ENCODE measurements around the gene CA4. TPM values are rescaled to one million over a fixed set of nuclear protein-coding genes. Genes with fewer than 3 reads are reported as not detected.
"Not testable (repeated sequence)": the region's sequence is repeated elsewhere in the genome, so short reads cannot be mapped to it uniquely, and the experiment has no call there.

The CA4 gene
- total and polyA plus RNA-seq, 9 of the 15 experiments (the other 6 are each of a cell fraction or from before 2014, with no cell fraction given), result 0.13 TPM; not detected in 7

GRCh38 chr17:60193482-60193881 lies 43.7 kb downstream of the CA4 start:
- Histone ChIP-seq H3K79me2 (ENCODE audit: control insufficient read depth, insufficient read depth, low read length) (no peaks in the 10 kb centered on the region), H3K9me1 (ENCODE audit: control insufficient read depth, insufficient read depth, low read length) (no peaks in the 10 kb centered on the region), H3K4me3 (no peak overlapping the region), H3K4me2 (ENCODE audit: insufficient read depth, low read length) (no peak overlapping the region), H2AFZ (ENCODE audit: low read depth, low read length) (no peak overlapping the region), H4K20me1 (replicated peaks; ENCODE audit: control insufficient read depth, insufficient read depth, low read length) (no peaks in the 10 kb centered on the region), H3K36me3 (ENCODE audit: control insufficient read depth, insufficient read depth, low read length) (peaks cover 76% of the 10 kb centered on the region), H3K27me3 (ENCODE audit: control insufficient read depth in 2 of 2, insufficient read depth in 2 of 2, low read length in 2 of 2) (no peaks in the 10 kb centered on the region), H3K9me3 (replicated peaks; ENCODE audit: control insufficient read depth, insufficient read depth, low read depth, low read length) (no peaks in the 10 kb centered on the region), H3K27ac (ENCODE audit: extremely low read depth, low read depth, low read length) (no peak overlapping the region), H3K4me1 (replicated peaks in 1 of 2; ENCODE audit: control insufficient read depth in 2 of 2, insufficient read depth in 2 of 2, low read length in 2 of 2) (no peaks in the 10 kb centered on the region), H3K9ac (ENCODE audit: insufficient read depth in 1 of 2, low read depth in 2 of 2, low read length in 2 of 2) (no peak overlapping the region)
- no TSS peak for BruUV-seq (replicated peaks)
- ATAC-seq (no peak), FAIRE-seq (no peak), DNase-seq (ENCODE audit: extremely low read depth in 1 of 4, low spot score in 3 of 4) (no peak)
- in situ Hi-C loops (cut with MboI), result no loop called here
- WGBS (ENCODE audit: insufficient coverage, low coverage, missing lambda C conversion rate), result 82% methylated on average over 2 of the region's 2 CpGs
- ChIA-PET POLR2A (no interaction called here), CTCF (ENCODE audit: low intra/inter-chr PET ratio) (no interaction called here)
- TF ChIP-seq ZBTB11 (CRISPR knock-in tag; IDR thresholded peaks at IDR 0.05) (peak in 1 of 3 experiments; percentile 35; a peak in 1 of 6 replicates), ZKSCAN1 (IDR thresholded peaks at IDR 0.05; ENCODE audit: low read depth, low read length) (no peak)
- intact Hi-C loops (cut with micrococcal nuclease), result no loop called here

- H3K4me1 ChIP-seq (replicated peaks in 1 of 2; ENCODE audit: control insufficient read depth in 2 of 2, insufficient read depth in 2 of 2, low read length in 2 of 2); H3K27ac ChIP-seq (ENCODE audit: extremely low read depth, low read depth, low read length); DNase-seq (ENCODE audit: extremely low read depth in 1 of 4, low spot score in 3 of 4); H3K4me2 ChIP-seq (ENCODE audit: insufficient read depth, low read length); in situ Hi-C loops (cut with MboI); FAIRE-seq; H3K9me3 ChIP-seq (replicated peaks; ENCODE audit: control insufficient read depth, insufficient read depth, low read depth, low read length); H4K20me1 ChIP-seq (replicated peaks; ENCODE audit: control insufficient read depth, insufficient read depth, low read length); H3K27me3 ChIP-seq (ENCODE audit: control insufficient read depth in 2 of 2, insufficient read depth in 2 of 2, low read length in 2 of 2); H3K9ac ChIP-seq (ENCODE audit: insufficient read depth in 1 of 2, low read depth in 2 of 2, low read length in 2 of 2); H2AFZ ChIP-seq (ENCODE audit: low read depth, low read length); H3K9me1 ChIP-seq (ENCODE audit: control insufficient read depth, insufficient read depth, low read length); POLR2A ChIA-PET; intact Hi-C loops (cut with micrococcal nuclease); H3K4me3 ChIP-seq; BruUV-seq (replicated peaks); CTCF ChIA-PET (ENCODE audit: low intra/inter-chr PET ratio); ATAC-seq; H3K79me2 ChIP-seq (ENCODE audit: control insufficient read depth, insufficient read depth, low read length): not testable (repeated sequence)
- H3K36me3 ChIP-seq (ENCODE audit: control insufficient read depth, insufficient read depth, low read length), result peaks cover 76% of the 10 kb centered on the region
- WGBS (ENCODE audit: insufficient coverage, low coverage, missing lambda C conversion rate), result 100% methylated on average over 4 of the region's 4 CpGs
Measured at GRCh38 chr17:60194141-60194540, 44.4 kb downstream of the CA4 start.

DNA sequence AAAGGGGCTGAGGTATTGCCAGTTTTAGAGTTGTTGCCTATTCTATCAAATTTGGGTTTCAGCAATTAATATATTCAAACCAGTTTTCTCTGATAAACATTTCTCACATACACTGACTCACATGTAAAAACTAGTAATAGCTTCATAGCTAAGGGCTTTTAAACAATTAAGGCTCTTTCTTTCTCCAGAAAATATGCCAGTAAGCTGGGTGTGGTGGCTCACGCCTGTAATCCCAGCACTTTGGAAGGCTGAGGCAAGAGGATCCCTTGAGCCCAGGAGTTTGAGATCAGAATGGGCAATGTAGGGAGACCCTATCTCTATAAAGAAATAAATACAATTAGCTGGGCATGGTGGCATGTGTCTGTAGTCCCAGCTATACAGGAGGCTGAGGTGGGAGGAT lies 48.9 kb downstream of the CA4 start:
- intact Hi-C loops (cut with micrococcal nuclease); H3K27me3 ChIP-seq (ENCODE audit: control insufficient read depth in 2 of 2, insufficient read depth in 2 of 2, low read length in 2 of 2); H3K4me2 ChIP-seq (ENCODE audit: insufficient read depth, low read length); H3K9me1 ChIP-seq (ENCODE audit: control insufficient read depth, insufficient read depth, low read length); CTCF ChIA-PET (ENCODE audit: low intra/inter-chr PET ratio); DNase-seq (ENCODE audit: extremely low read depth in 1 of 4, low spot score in 3 of 4); POLR2A ChIA-PET; H3K4me1 ChIP-seq (replicated peaks in 1 of 2; ENCODE audit: control insufficient read depth in 2 of 2, insufficient read depth in 2 of 2, low read length in 2 of 2); H3K27ac ChIP-seq (ENCODE audit: extremely low read depth, low read depth, low read length); H3K79me2 ChIP-seq (ENCODE audit: control insufficient read depth, insufficient read depth, low read length); H3K9ac ChIP-seq (ENCODE audit: insufficient read depth in 1 of 2, low read depth in 2 of 2, low read length in 2 of 2); ATAC-seq; H3K9me3 ChIP-seq (replicated peaks; ENCODE audit: control insufficient read depth, insufficient read depth, low read depth, low read length); H3K4me3 ChIP-seq; H4K20me1 ChIP-seq (replicated peaks; ENCODE audit: control insufficient read depth, insufficient read depth, low read length); in situ Hi-C loops (cut with MboI); H2AFZ ChIP-seq (ENCODE audit: low read depth, low read length); FAIRE-seq; BruUV-seq (replicated peaks): not testable (repeated sequence)
- H3K36me3 ChIP-seq (ENCODE audit: control insufficient read depth, insufficient read depth, low read length), result peaks cover 41% of the 10 kb centered on the region
- 100% methylated on average over 1 of the region's 1 CpG for WGBS (ENCODE audit: insufficient coverage, low coverage, missing lambda C conversion rate)
